SK-N-SH (cell line): Measurements from ENCODE around the gene ATP6V0E2. TPM values are rescaled to one million over a fixed set of nuclear protein-coding genes. Genes with fewer than 3 reads are reported as not detected.
"Not testable (repeated sequence)": the region's sequence is repeated elsewhere in the genome, so short reads cannot be mapped to it uniquely, and the experiment has no call there.

ENCODE experiments used
- CTCF ChIA-PET: fragments of 300-600, 350-600 bp; formaldehyde crosslinking; extraction: SDS; loops from one replicate; lab custom pipeline; 2021; lab: Yijun Ruan, JAX
- POLR2A ChIA-PET: fragments of 350-600 bp; sonication (Branson Sonifier 250); formaldehyde crosslinking; extraction: SDS; loops from one replicate; lab custom pipeline; 2020; ENCODE audit warnings: antibody characterized with exemption, inconsistent platforms; lab: Yijun Ruan, JAX
- DNase-seq: peaks from one replicate; pipeline ENCODE4 v3.0.0; 2012
- H2AFZ ChIP-seq: fragments of 200-600 bp; sonication (generic); 2 replicates; pipeline ENCODE4 v1.8.1; 2016; ENCODE audit warnings: antibody characterized with exemption, mild to moderate bottlenecking, low read depth
- H3F3A ChIP-seq: fragments of 200-600 bp; sonication (generic); replicated peaks from 2 replicates; pipeline ENCODE3; 2016; ENCODE audit warnings: antibody characterized with exemption, mild to moderate bottlenecking; ENCODE audit not compliant: insufficient read depth
- H3K27ac ChIP-seq, 2 experiments: fragments of 200-500 bp in 1 of 2; fragments of 200-600 bp in 1 of 2; sonication (Bioruptor generic) in 1 of 2; sonication (generic), shearing (Covaris generic) in 1 of 2; 2 replicates each; pipeline versions ENCODE4 v1.5.1 to v1.6.1; 2014 to 2016; ENCODE audit warnings: low read depth in 2 of 2, inconsistent platforms in 1 of 2, low read length in 1 of 2, mild to moderate bottlenecking in 1 of 2, mixed read lengths in 1 of 2
- H3K27me3 ChIP-seq: fragments of 200-600 bp; sonication (generic), shearing (Covaris generic); 2 replicates; pipeline ENCODE4 v1.6.1; 2016; ENCODE audit warnings: mixed run types; ENCODE audit not compliant: insufficient read depth
- H3K36me3 ChIP-seq, 2 experiments: fragments of 200-500 bp in 1 of 2; fragments of 200-600 bp in 1 of 2; sonication (Bioruptor generic) in 1 of 2; sonication (generic) in 1 of 2; replicated peaks in 1 of 2; 2 replicates each; pipeline versions ENCODE3 to v1.5.1; 2014 to 2016; ENCODE audit warnings: low read length in 1 of 2, mild to moderate bottlenecking in 1 of 2; ENCODE audit not compliant: insufficient read depth in 2 of 2, control insufficient read depth in 1 of 2
- H3K4me1 ChIP-seq, 2 experiments: fragments of 200-500 bp in 1 of 2; fragments of 200-600 bp in 1 of 2; sonication (Bioruptor generic) in 1 of 2; sonication (generic), shearing (Covaris generic) in 1 of 2; 2 replicates each; pipeline versions ENCODE4 v1.5.1 to v1.6.1; 2014 to 2016; ENCODE audit warnings: low read depth in 1 of 2, low read length in 1 of 2, mixed run types in 1 of 2; ENCODE audit not compliant: insufficient read depth in 2 of 2, control insufficient read depth in 1 of 2
- H3K4me2 ChIP-seq: fragments of 200-600 bp; sonication (generic), shearing (Covaris generic); 2 replicates; pipeline ENCODE4 v1.6.1; 2017; ENCODE audit warnings: mixed run types
- H3K4me3 ChIP-seq, 2 experiments: fragments of 200-500 bp in 1 of 2; fragments of 200-600 bp in 1 of 2; sonication (Bioruptor generic) in 1 of 2; sonication (generic), shearing (Covaris generic) in 1 of 2; 2 replicates each; pipeline versions ENCODE4 v1.5.1 to v1.8.1; 2014 to 2016; ENCODE audit warnings: low read depth in 2 of 2, inconsistent platforms in 1 of 2, low read length in 1 of 2, mild to moderate bottlenecking in 1 of 2, mixed read lengths in 1 of 2, moderate library complexity in 1 of 2
- H3K79me2 ChIP-seq: fragments of 200-600 bp; sonication (generic); 2 replicates; pipeline ENCODE4 v1.8.1; 2017; ENCODE audit warnings: mild to moderate bottlenecking; ENCODE audit not compliant: insufficient read depth
- H3K9ac ChIP-seq: fragments of 200-600 bp; sonication (generic); 2 replicates; pipeline ENCODE4 v1.6.1; 2017; ENCODE audit warnings: mixed run types
- H3K9me2 ChIP-seq: fragments of 200-600 bp; sonication (generic); 2 replicates; pipeline ENCODE4 v1.6.1; 2017; ENCODE audit warnings: mixed run types
- H3K9me3 ChIP-seq: fragments of 200-600 bp; sonication (generic); 2 replicates; pipeline ENCODE4 v1.6.1; 2017; ENCODE audit warnings: mixed run types, mild to moderate bottlenecking, moderate library complexity
- H4K20me1 ChIP-seq: fragments of 200-600 bp; sonication (generic); 2 replicates; pipeline ENCODE4 v1.6.1; 2017; ENCODE audit warnings: mild to moderate bottlenecking, mixed run types; ENCODE audit not compliant: insufficient read depth
- CHD2 ChIP-seq: fragments of 150-350 bp; IDR thresholded peaks from 2 replicates; pipeline ENCODE4 v1.6.1; 2018; ENCODE audit warnings: low read length; ENCODE audit not compliant: partially characterized antibody
- CTCF ChIP-seq: fragments of 200-600 bp; sonication (generic); IDR thresholded peaks from 2 replicates; pipeline ENCODE4 v1.6.1; 2017; ENCODE audit warnings: antibody characterized with exemption, mild to moderate bottlenecking, moderate library complexity
- FOSL2 ChIP-seq: IDR thresholded peaks from 2 replicates; pipeline ENCODE4 v1.4.0; 2012; ENCODE audit warnings: low read depth, mild to moderate bottlenecking, moderate library complexity, borderline replicate concordance
- GABPA ChIP-seq: IDR thresholded peaks from 2 replicates; pipeline ENCODE4 v1.4.0; 2012; ENCODE audit warnings: low read depth, mild to moderate bottlenecking
- GATA2 ChIP-seq: sonication (generic); formaldehyde crosslinking; IDR thresholded peaks from 2 replicates; pipeline ENCODE4 v1.5.0; 2020; ENCODE audit warnings: mild to moderate bottlenecking, missing genetic modification reagents
- JUND ChIP-seq: IDR thresholded peaks from 2 replicates; pipeline ENCODE4 v1.4.0; 2012
- MAX ChIP-seq: IDR thresholded peaks from 2 replicates; pipeline ENCODE4 v1.4.0; 2012; ENCODE audit warnings: low read depth
- POLR2AphosphoS5 ChIP-seq: IDR thresholded peaks from 2 replicates; pipeline ENCODE4 v1.6.1; 2012; ENCODE audit warnings: low read depth, low read length
- RAD21 ChIP-seq: IDR thresholded peaks from 2 replicates; pipeline ENCODE4 v1.6.1; 2012; ENCODE audit warnings: mild to moderate bottlenecking, low read length
- RXRA ChIP-seq: IDR thresholded peaks from 2 replicates; pipeline ENCODE4 v1.4.0; 2012; ENCODE audit warnings: low read depth, mild to moderate bottlenecking, borderline replicate concordance
- TAF1 ChIP-seq: IDR thresholded peaks from 2 replicates; pipeline ENCODE4 v1.6.1; 2012; ENCODE audit warnings: low read depth, mild to moderate bottlenecking, low read length, moderate library complexity, borderline replicate concordance
- TCF12 ChIP-seq: IDR thresholded peaks from 2 replicates; pipeline ENCODE4 v1.4.0; 2012
- TEAD4 ChIP-seq: IDR thresholded peaks from 2 replicates; pipeline ENCODE4 v1.4.0; 2012; ENCODE audit warnings: mild to moderate bottlenecking, borderline replicate concordance; ENCODE audit not compliant: insufficient read depth
- USF1 ChIP-seq: IDR thresholded peaks from 2 replicates; pipeline ENCODE4 v1.4.0; 2012; ENCODE audit warnings: low read depth, borderline replicate concordance
- USF2 ChIP-seq: fragments of 150-350 bp; IDR thresholded peaks from 2 replicates; pipeline ENCODE4 v1.6.1; 2017; ENCODE audit warnings: antibody characterized with exemption, low read length, low read depth, borderline replicate concordance
- WGBS: methylation state at CpG from one replicate; pipeline ENCODE4 v1.1.6; 2017; ENCODE audit warnings: low lambda C conversion rate; 5-methylcytosine and 5-hydroxymethylcytosine counted together
- polyA plus RNA-seq, 3 experiments: library from polyadenylated mRNA; depleted of rRNA; stranded (reverse); fragments of >200 nt; gene quantifications; 2 replicates each; pipeline ENCODE4 v1.2.3, GENCODE V29; 2012

Gene ATP6V0E2
- polyA plus RNA-seq, 1 of the 3 experiments (the other 2 are of a cell fraction): 49.6 TPM

- H2AFZ ChIP-seq: no peak overlapping the region
- H3K79me2 ChIP-seq: no peaks in the 10 kb centered on the region
- no peaks in the 10 kb centered on the region for H3K36me3 ChIP-seq
- ChIA-PET CTCF (interaction anchor here (2.9 kb wide), 1 partner anchor 21 kb away, joined by 16 read pairs; no protein-coding TSS in a partner anchor), POLR2A (no interaction called here)
- TF ChIP-seq TEAD4 (no peak), CTCF (no peak), GATA2 (no peak), POLR2AphosphoS5 (no peak), RXRA (no peak), JUND (no peak), TCF12 (no peak), FOSL2 (no peak), USF2 (no peak), RAD21 (no peak), USF1 (no peak), MAX (no peak), GABPA (no peak), CHD2 (no peak), TAF1 (no peak)
- peaks cover 33% of the 10 kb centered on the region for H3K27me3 ChIP-seq
- no peak overlapping the region for H3K4me3 ChIP-seq
- WGBS: 74% methylated on average over 17 of the region's 19 CpGs
- H3K4me1 ChIP-seq: peaks cover 0 to 2% of the 10 kb centered on the region in 2 experiments; a peak in 1 of 4 replicates
- H4K20me1 ChIP-seq: no peaks in the 10 kb centered on the region
- H3K9me2 ChIP-seq: no peaks in the 10 kb centered on the region
- DNase-seq: peak; percentile 36
- H3K9me3 ChIP-seq: no peaks in the 10 kb centered on the region
- H3K4me2 ChIP-seq: no peak overlapping the region
- no peak overlapping the region for H3K27ac ChIP-seq
- no peak overlapping the region for H3K9ac ChIP-seq
- H3F3A ChIP-seq: no peaks in the 10 kb centered on the region
These were observed 45.1 kb upstream of the ATP6V0E2 start for GRCh38 chr7:149828357-149829309.

GRCh38 chr7:149830527-149830926 lies 43.2 kb upstream of the ATP6V0E2 start:
- H3K9me3 ChIP-seq, H3K4me3 ChIP-seq, H3F3A ChIP-seq, H3K36me3 ChIP-seq, POLR2A ChIA-PET, H3K9ac ChIP-seq, H4K20me1 ChIP-seq, H3K4me1 ChIP-seq, H3K27ac ChIP-seq, H3K79me2 ChIP-seq, H3K4me2 ChIP-seq, H2AFZ ChIP-seq, H3K9me2 ChIP-seq, DNase-seq: not testable (repeated sequence)
- WGBS: 17% methylated on average over 1 of the region's 1 CpG
- CTCF ChIA-PET: interaction anchor here (1.7 kb wide), 1 partner anchor 23 kb away, joined by 11 read pairs; no protein-coding TSS in a partner anchor
- H3K27me3 ChIP-seq: peaks cover 42% of the 10 kb centered on the region
